ENCODE data around the gene PAWR.
A peak's percentile ranks its signal among the peaks of the same experiment; 100 is the strongest.

DNA sequence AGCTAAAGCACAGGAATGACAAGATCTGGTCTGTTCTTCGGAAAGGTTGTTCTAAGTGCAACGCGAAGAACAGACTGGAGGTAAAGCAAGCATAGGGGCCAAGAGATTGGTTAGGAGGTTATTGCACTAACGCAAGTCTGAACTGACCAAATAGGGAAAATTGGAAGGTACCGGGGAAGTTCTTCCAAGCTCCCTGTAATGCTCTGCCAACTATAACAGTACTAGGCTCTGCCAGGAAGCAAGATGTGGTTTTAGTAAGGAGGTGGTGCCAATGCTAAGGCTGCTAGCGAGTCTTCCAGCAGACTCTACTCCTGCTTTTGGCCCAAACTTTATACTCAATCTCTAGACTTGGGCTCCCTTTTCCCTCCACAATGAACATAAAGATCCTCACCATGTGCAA is 138.6 kb downstream of the PAWR start:
- TF ChIP-seq CTCF (IDR thresholded peaks at IDR 0.05) (no peak), POLR2A (IDR thresholded peaks at IDR 0.05) (no peak), POLR2AphosphoS5 (IDR thresholded peaks at IDR 0.05) (peak; percentile 50)
